Pons (tissue), 1 donor: ENCODE measurements around the gene F11R.
"Not testable (repeated sequence)": the region's sequence is repeated elsewhere in the genome, so short reads cannot be mapped to it uniquely, and the experiment has no call there.

ENCODE experiments used
- DNase-seq: peaks from one replicate; pipeline ENCODE4 v3.0.0-alpha.2; 2016; ENCODE audit warnings: low spot score

Gene F11R

GRCh38 chr1:160971618-160972056 lies 49.3 kb downstream of the F11R start:
- no peak for DNase-seq

DNA sequence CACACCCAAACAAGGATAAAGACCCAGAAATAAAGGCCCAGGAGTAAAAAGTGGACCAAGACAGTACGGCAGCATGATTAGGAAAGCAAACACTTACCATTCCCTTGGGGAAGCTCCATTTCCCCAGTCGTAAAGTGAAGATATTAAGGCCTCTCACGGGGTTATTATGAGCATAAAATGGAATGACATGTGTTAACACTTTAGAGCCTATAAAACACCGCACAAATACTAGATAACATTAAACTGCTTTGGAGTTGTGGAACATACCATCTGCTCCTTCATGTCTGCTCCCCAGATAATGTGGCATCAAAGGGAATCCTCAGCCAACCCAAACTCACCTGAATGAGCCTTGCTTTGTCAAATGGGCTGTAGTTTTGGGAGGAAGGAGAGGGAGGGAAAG lies 57.4 kb downstream of the F11R start:
- DNase-seq: no peak

GRCh38 chr1:160961419-160961818 lies 59.5 kb downstream of the F11R start:
- no peak for DNase-seq

- DNase-seq: no peak
These were observed 64.0 kb downstream of the F11R start for GRCh38 chr1:160956966-160957365.

- no peak for DNase-seq
These were observed 66.5 kb downstream of the F11R start, which contains the start of gene ITLN2 for GRCh38 chr1:160954158-160955104. TSS of gene ITLN2 (minus strand) at chr1:160954809. CDS start at chr1:160954741, 68 bp downstream.

DNA sequence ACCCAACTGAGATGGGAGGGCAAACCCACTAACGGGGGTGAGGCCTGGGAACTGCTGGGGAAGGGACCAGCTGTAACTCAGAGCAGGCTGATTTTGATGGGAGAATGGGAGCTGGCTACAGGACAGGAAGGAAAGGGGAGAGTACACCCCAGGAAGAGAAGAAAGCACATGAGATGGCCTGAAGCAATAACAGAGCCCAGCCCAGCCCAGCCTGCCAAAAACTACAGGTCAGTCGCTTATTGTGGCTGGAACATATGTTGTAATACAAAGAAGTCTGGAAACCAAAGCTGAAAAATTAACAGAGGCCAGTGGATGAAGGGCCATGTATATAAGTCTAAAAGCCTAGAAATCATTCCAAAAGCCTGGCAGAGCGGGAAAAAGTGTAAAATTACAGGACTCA lies 67.9 kb downstream of the F11R start:
- no peak for DNase-seq

GRCh38 chr1:160952129-160952510 lies 68.8 kb downstream of the F11R start:
- DNase-seq: peak; percentile 9

GRCh38 chr1:160951443-160952128 lies 69.4 kb downstream of the F11R start:
- DNase-seq: peak; percentile 70

GRCh38 chr1:160950657-160951056 lies 70.3 kb downstream of the F11R start:
- no peak for DNase-seq

GRCh38 chr1:160949881-160950280 lies 71.1 kb downstream of the F11R start:
- DNase-seq: no peak

DNA sequence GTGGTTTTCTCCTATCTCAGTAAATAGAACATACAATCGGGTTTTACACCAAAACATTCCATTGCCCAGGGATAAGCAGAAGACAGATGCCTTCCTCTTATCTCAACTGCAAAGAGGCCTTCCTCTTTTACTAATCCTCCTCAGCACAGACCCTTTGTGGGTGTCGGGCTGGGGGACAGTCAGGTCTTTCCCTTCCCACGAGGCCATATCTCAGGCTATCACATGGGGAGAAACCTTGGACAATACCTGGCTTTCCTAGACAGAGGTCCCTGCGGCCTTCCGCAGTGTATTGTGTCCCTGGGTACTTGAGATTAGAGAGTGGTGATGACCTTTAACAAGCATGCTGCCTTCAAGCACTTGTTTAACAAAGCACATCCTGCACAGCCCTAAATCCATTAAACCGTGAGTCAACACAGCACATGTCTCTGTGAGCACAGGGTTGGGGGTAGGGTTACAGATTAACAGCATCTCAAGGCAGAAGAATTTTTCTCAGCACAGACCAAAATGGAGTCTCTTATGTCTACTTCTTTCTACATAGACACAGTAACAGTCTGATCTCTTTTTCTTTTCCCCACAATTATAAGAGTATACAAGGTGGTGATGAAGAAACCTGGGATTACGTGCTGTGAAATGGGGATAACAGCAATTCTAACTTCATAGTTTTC lies 71.6 kb downstream of the F11R start:
- not testable (repeated sequence) for DNase-seq

DNA sequence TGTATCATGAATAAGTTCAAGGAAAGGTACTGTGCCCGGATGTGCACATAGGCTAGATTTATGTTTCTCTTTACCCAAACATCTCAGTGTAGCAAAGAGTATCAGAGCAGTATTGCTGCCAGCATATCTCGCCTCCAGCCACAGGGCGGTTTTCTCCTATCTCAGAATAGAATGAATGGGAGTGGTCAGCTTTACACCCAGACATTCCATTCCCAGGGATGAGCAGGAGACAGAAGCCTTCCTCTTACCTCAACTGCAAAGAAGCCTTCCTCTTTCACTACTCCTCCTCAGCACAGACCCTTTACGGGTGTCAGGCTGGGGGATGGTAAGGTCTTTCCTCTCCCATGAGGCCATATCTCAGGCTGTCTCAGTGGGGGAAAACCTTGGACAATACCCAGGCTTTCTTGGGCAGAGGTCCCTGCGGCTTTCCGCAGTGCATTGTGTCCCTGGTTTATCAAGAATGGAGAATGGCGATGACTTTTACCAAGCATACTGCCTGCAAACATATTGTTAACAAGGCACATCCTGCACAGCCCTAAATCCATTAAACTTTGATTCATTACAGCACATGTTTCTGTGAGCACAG lies 73.7 kb downstream of the F11R start:
- not testable (repeated sequence) for DNase-seq

DNA sequence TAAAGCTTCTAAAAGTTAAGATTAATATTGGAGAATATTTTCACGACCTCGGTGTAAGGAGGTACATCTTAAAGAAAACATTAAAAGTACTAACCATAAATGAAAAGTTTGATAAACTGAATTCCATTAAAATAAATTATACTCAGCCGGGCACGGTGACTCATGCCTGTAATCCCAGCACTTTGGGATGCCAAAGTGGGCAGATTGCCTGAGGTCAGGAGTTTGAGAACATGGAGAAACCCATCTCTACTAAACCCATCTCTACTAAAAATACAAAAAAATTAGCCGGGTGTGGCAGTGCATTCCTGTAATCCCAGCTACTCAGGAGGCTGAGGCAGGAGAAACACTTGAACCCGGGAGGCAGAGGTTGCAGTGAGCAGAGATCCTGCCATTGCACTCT lies 75.1 kb downstream of the F11R start:
- DNase-seq: not testable (repeated sequence)
